ENCODE results near the gene C1orf198.

Gene C1orf198

GRCh38 chr1:230915078-230915477 lies 46.8 kb upstream of the C1orf198 start:
- H3K27ac ChIP-seq (replicated peaks): no peak overlapping the region
- no peak overlapping the region for H3K4me3 ChIP-seq (replicated peaks; ENCODE audit: insufficient read depth, low read length)
- no peaks in the 10 kb centered on the region for H3K27me3 ChIP-seq (ENCODE audit: insufficient read depth, poor library complexity, severe bottlenecking)
- DNase-seq (ENCODE audit: low read depth in 1 of 2, low spot score in 1 of 2): no peak
- TF ChIP-seq CTCF (IDR thresholded peaks at IDR 0.05; ENCODE audit: insufficient read depth, low read length) (no peak), SPI1 (IDR thresholded peaks at IDR 0.05; ENCODE audit: borderline replicate concordance, low read depth) (no peak), POLR2AphosphoS5 (IDR thresholded peaks at IDR 0.05; ENCODE audit: low read depth) (no peak)
- TF ChIP-seq, protein P1, sequence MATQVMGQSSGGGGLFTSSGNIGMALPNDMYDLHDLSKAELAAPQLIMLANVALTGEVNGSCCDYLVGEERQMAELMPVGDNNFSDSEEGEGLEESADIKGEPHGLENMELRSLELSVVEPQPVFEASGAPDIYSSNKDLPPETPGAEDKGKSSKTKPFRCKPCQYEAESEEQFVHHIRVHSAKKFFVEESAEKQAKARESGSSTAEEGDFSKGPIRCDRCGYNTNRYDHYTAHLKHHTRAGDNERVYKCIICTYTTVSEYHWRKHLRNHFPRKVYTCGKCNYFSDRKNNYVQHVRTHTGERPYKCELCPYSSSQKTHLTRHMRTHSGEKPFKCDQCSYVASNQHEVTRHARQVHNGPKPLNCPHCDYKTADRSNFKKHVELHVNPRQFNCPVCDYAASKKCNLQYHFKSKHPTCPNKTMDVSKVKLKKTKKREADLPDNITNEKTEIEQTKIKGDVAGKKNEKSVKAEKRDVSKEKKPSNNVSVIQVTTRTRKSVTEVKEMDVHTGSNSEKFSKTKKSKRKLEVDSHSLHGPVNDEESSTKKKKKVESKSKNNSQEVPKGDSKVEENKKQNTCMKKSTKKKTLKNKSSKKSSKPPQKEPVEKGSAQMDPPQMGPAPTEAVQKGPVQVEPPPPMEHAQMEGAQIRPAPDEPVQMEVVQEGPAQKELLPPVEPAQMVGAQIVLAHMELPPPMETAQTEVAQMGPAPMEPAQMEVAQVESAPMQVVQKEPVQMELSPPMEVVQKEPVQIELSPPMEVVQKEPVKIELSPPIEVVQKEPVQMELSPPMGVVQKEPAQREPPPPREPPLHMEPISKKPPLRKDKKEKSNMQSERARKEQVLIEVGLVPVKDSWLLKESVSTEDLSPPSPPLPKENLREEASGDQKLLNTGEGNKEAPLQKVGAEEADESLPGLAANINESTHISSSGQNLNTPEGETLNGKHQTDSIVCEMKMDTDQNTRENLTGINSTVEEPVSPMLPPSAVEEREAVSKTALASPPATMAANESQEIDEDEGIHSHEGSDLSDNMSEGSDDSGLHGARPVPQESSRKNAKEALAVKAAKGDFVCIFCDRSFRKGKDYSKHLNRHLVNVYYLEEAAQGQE (IDR thresholded peaks at IDR 0.05; ENCODE audit: insufficient replicate concordance, low read depth): no peak

GRCh38 chr1:230913496-230913895 lies 45.2 kb upstream of the C1orf198 start:
- Histone ChIP-seq H3K4me3 (replicated peaks; ENCODE audit: insufficient read depth, low read length) (no peak overlapping the region), H3K27me3 (ENCODE audit: insufficient read depth, poor library complexity, severe bottlenecking) (no peaks in the 10 kb centered on the region), H3K27ac (replicated peaks) (no peak overlapping the region)
- no peak for DNase-seq (ENCODE audit: low read depth in 1 of 2, low spot score in 1 of 2)
- TF ChIP-seq GABPA (IDR thresholded peaks at IDR 0.05; ENCODE audit: low read depth): no peak
- no peak for TF ChIP-seq POLR2AphosphoS5 (IDR thresholded peaks at IDR 0.05; ENCODE audit: low read depth)
- TF ChIP-seq, protein P1 (IDR thresholded peaks at IDR 0.05; ENCODE audit: insufficient replicate concordance, low read depth): no peak
- no peak for TF ChIP-seq SPI1 (IDR thresholded peaks at IDR 0.05; ENCODE audit: borderline replicate concordance, low read depth)
- TF ChIP-seq CTCF (IDR thresholded peaks at IDR 0.05; ENCODE audit: insufficient read depth, low read length): no peak

DNA sequence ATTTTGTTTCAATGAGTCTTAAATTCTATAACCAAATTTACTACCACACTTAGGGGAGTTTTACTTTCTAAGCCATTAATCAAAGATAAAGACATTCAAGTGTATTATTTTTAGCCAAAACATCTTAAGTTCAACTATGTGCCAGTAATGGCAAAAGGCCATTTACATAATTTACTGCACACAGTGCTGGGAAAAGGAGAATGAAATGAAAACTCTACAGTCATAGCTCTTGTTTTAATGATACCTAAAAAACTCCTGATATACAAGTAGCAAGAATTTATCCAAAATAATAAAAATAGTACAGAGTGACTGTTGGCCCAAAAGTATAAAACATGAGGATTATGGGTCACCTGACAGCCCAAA lies 42.4 kb upstream of the C1orf198 start:
- no peak for DNase-seq (ENCODE audit: low read depth in 1 of 2, low spot score in 1 of 2)
- Histone ChIP-seq H3K4me3 (replicated peaks; ENCODE audit: insufficient read depth, low read length) (no peak overlapping the region), H3K27ac (replicated peaks) (no peak overlapping the region), H3K27me3 (ENCODE audit: insufficient read depth, poor library complexity, severe bottlenecking) (no peaks in the 10 kb centered on the region)
- TF ChIP-seq CTCF (IDR thresholded peaks at IDR 0.05; ENCODE audit: insufficient read depth, low read length) (no peak), POLR2AphosphoS5 (IDR thresholded peaks at IDR 0.05; ENCODE audit: low read depth) (no peak), GABPA (IDR thresholded peaks at IDR 0.05; ENCODE audit: low read depth) (no peak), SPI1 (IDR thresholded peaks at IDR 0.05; ENCODE audit: borderline replicate concordance, low read depth) (no peak)
- TF ChIP-seq, protein P1 (IDR thresholded peaks at IDR 0.05; ENCODE audit: insufficient replicate concordance, low read depth): no peak

All from HL-60 (cell line).